ENCODE results near the gene VIPR2.
"Not testable (repeated sequence)": the region's sequence is repeated elsewhere in the genome, so short reads cannot be mapped to it uniquely, and the experiment has no call there.

VIPR2 gene, protein sequence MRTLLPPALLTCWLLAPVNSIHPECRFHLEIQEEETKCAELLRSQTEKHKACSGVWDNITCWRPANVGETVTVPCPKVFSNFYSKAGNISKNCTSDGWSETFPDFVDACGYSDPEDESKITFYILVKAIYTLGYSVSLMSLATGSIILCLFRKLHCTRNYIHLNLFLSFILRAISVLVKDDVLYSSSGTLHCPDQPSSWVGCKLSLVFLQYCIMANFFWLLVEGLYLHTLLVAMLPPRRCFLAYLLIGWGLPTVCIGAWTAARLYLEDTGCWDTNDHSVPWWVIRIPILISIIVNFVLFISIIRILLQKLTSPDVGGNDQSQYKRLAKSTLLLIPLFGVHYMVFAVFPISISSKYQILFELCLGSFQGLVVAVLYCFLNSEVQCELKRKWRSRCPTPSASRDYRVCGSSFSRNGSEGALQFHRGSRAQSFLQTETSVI

DNA sequence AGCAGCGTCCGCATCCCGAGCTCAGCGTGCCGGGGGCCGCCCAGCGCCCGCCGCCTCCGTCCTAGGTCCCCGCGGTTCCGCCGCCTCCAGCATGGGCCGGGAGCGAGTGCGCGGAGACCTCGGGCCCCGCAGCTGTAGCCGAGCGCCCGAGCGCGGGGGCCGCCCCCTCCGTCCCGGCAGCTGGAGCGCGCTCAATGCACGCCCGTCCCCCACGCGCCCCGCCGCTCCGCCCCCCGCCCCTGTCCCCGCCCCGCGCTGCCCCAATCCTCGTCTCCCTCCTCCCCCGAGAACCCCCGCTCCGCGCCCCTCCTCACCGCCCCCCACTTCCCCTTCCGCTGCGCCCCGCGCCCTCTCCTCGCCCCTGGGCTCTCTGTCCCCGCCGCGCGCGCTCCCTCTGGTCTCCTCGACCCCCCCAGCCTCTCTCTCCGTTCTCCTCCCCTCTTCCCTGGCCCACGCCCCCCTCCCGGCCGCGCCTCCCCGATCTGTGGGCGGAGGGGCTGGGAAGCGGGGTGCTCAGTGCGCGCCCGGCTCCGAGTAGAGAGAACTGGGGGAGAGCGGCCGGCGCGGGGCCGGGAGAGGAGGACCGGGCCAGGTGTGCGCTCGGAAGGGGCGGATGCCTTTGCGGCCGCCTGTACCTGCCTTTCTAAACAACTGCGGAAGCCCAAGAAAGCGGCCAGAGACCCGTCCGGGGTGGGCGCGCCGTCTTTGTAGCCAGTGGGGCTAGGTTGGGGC lies at the start of gene VIPR2:
TSS of gene VIPR2 (minus strand) at position 110 of the 732 bp plus-strand sequence. CDS start at position 14, 96 bp downstream.
- DNase-seq = no peak

DNA sequence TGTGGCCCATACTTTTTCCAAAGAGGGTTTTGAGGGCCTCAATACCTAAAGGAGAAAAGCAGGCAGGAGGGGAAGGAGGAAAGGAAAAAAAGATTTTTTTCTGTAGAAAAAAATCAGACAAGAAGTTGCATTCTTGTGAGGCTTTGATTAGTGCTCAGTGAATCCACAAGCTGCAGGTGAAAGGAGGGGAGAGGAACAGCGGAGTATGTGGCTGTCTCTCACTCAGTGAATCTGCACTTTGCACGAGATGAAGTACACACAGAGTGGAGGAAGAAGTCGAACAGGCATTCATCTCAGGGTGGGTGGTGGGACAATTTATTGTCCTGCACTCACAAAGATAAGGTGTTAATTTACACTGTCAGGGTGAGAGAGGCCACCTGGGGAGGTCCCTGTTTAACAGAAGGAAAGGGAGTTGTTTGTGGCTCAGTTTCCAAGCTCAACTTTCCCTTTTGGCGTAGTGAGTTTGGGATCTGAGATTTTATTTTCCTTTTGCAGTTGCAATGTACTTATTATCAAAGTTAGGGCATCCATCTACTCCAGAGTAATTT lies 49.0 kb upstream of the VIPR2 start:
- no peak for DNase-seq

DNA sequence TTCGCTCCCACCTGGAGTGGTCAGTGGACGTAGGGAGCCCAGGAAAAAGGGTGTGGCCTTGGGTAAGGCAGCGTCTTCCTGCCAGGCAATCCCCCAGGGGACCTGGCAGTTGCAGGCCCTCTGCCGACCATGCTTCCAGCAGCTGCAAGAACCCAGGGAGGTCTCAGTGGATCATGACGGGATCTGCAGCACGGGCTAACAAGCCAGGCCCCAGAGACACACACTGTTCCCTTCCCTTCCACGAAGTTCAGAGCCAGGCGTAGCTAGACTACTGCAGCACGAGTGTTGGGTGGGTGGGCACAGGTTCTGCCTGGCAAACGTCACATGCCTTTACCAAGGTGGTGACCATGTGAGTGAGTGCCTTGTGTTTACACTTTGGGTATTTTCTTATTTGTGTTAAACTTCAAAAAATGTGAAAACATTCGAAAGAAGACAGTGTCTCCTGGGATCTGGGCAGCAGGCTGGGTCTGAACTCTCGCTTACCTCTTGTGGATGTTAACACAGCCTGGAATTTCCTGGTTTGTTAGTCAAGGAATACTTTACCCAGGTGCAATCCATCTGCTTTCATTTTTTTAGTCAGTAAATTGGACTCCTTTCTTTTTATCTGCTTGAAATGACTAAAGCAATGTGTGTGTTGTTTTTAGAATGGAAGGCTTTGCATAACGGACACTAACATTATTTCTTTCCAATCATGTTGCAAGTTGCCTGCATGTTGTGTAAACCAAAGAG lies 48.2 kb upstream of the VIPR2 start:
- DNase-seq = no peak

DNA sequence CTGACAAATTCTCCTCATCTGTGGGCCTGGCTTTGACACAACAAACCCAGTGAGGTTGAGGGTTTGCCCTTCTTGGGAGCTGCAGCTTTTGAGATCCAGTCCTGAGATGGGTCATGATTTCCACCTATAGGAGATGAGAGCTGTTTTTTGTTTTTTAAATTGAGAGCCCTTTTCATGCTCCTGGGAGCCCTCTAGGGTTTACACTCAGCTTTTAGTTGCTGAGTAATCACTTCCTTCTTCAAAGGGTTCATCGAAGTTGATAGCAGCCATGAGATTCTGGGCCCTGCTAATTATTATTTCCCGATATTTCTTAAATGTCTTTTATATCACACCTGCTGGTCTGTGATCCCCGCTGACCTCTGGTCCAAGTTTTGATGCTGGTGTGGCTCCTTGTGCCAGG lies 47.3 kb upstream of the VIPR2 start:
- no peak for DNase-seq

DNA sequence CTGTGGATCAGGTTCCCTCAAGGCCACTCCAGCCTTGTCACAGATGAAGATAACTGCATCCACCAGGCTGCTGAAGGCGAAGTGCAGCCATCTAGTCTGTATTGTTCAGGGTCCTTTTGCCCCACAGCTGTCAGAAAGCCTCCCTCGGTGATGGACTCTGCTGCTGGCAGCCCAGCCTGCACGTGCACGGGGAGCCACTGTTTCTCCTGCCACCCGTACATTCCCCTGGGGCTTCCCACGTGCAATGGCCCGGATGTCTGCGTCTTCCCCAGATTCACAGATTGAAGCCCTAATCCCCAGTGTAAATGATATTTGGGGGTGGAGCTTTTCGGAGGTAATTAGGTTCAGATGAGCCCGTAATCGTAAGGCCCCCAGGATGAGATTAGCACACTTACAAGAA lies 46.6 kb upstream of the VIPR2 start:
- no peak for DNase-seq

DNA sequence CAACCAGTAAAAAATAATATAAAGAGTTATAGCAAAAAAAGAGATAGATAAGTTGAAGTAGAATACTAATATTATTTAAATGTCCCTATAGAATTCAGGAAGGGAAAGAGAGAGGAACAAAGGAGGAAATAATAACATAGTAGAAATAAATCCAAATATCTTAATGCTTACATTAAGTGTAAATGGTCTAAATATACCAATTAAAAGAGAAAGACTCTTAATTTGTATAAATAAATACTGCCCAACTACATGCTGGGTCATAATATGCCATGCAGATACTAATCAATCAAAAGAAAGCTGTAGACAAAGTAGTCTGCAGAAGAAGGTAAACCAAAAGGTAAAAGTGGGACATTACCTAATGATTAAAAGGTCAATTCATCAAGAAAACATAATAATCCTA lies 43.3 kb upstream of the VIPR2 start:
- no peak for DNase-seq

DNA sequence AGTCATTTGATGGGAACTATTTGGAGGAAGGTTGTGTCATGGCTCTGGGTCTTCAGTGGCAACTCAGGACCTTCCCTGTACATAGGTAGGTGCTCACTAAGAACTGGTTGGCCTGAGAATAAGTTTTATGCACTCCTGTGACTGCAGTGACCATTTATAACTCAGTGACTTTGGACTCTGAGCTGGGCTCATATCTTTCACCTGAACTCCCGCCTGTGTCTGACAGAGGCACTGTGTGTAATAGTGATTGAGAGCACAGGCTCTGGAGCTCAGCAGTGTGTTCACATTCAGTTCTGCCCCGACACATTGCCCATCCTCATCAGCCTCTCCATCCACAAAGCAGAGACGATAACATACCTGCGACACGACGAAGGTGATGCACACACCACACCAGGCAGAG lies 34.6 kb upstream of the VIPR2 start:
- no peak for DNase-seq

DNA sequence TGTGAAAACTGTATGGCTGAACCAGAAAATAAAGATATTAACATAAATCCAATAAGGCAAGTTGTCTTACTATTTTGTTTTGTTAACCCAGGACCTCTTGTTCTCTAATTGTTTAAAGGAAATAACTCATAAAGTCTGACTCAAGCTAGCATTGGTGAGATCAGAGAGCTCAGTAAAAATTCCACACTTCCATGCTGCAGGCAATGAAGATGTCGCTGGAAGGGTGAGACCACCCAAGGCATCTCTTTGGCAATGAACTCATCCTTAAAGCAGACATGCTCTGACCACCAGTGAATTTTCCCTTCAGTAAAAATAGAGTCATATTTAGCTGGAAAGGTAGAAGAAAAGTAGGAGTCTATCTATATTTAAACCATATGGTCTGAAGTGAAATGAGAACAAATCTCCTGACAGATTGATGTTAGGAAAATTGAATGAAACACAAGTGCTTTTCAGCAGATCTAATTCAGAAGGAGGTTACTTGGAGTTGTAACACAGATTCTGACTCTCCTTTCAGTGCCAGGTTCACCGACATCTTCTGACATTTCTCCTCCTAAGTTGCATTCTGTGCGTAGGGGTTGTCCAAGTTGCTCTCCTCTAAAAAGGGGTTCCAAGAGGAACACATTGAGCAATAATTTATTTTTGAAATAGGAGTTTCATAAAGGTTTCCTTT lies 32.8 kb upstream of the VIPR2 start:
- no peak for DNase-seq

DNA sequence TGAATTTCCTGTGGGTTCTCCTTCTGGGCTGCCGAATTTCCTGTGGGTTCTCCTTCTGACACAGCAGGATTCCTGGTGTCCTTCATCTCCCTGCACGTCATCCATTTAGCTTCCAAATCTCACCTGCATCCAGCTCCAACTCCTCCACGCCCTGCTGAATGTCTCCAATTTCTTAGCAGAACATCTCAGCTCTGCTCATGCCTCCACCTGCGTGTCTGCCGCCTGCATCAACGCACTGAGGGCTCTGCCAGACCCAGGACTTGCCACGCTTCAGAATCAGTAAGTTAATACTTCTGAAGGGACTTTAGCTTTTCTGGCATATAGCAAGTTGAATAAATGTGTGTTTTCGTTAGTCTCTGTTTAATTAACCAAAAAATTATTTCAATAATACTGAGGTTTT lies 31.1 kb upstream of the VIPR2 start:
- DNase-seq = no peak

DNA sequence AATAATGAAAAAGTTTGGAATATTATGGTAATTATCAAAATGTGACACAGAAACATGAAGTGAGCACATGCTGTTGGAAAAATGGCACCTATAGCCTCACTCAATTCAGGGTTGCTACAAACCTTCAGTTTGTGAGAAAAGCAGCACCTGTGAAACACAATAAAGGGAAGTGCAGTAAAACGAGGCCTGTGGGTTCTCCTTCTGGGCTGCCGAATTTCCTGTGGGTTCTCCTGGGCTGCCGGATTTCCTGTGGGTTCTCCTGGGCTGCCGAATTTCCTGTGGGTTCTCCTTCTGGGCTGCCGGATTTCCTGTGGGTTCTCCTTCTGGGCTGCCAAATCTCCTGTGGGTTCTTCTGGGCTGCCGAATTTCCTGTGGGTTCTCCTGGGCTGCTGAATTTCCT lies 30.4 kb upstream of the VIPR2 start:
- DNase-seq = not testable (repeated sequence)

DNA sequence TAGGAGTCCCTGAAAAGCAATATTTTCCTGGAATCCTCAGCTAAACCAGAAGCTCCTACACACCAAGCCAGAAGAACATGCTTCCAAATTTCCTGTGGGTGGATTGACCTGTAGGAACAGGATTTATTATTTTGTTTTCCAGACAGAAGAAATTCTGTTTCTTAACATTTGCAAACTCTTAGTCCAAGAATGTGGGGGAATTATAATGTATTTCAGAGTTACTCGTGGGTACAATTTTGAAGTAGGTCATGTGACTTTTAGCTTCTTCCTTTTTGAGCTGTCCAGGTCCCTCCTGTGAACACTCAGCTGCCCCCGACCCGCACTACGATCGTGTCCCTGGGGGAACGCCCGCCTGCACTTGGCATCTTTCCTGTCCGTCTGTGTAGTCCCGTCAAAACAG lies 27.7 kb upstream of the VIPR2 start:
- DNase-seq = no peak

DNA sequence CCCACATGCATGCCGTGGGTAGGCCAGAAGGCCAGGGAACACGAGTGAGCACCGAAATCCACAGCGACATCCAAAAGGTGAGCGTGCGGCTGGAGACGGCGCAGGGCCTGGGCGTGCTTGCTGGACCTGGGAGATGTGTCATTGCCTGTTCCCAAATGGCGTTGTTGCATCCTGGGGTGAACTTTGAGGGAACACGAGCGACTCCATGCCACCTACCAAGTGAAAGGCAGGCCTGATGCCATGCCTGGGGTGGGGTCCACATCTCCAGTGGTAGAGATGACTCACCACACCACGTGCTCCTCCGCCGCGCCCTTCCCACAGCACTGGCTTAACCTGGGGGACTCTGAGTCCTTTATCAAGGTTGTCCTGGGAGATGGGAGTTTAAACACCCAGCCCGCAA lies 24.7 kb upstream of the VIPR2 start:
- DNase-seq = no peak

DNA sequence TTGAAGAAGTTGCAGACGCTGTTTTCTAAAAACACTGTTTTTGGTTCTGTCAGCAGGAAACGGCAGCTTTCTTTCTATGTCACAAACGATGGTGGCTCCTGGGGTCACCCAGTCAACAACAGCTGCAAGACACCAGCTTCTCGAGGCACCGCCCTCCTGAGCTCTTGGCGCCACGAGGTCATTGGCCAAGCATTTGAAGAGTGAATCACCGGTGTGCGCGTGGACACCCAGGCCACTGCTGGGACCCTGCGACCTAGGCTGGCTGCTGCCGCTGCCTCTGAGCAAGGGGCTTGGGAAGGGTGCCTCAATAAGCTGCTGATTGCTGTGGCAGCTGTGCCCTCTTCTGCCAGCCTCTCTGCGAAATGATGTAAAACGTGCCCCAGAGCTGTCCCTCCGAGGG lies 22.5 kb upstream of the VIPR2 start:
- no peak for DNase-seq

DNA sequence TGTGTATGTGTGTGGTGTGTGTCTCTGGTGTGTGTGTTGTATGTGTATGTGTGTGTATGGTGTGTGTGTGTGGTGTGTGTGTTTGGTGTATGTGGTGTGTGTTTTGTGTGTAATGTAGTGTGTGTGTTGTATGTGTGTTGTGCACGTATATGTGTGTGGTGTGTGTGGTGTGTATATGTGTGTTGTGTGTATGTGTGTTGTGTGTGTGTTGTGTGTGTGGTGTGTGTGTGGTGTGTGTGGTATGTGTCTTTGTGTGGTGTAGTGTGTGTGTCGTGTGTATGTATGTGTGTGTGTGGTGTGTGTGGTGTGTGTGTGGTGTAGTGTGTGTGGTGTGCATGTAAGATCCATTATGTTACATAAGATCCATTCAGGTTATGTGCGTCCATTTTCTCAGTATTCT lies 21.9 kb upstream of the VIPR2 start:
- no peak for DNase-seq

DNA sequence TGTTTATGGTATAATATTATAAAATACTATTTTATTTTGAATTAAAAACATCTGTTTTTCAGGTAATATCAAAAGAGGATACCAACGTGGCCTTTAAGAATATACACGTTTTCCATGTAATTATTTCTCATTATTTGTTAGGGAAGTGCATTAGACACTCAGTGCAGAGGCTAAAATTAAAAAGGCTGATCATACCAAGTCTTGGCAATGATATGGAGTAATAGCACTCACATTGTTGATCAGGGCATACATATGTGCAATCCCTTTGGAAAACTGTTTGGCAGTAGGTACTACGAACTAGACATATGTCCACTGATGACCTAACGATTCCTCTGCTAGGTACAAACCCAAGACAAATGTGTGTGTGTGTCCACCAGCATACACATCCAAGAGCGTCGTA lies 20.7 kb upstream of the VIPR2 start:
- DNase-seq = no peak

DNA sequence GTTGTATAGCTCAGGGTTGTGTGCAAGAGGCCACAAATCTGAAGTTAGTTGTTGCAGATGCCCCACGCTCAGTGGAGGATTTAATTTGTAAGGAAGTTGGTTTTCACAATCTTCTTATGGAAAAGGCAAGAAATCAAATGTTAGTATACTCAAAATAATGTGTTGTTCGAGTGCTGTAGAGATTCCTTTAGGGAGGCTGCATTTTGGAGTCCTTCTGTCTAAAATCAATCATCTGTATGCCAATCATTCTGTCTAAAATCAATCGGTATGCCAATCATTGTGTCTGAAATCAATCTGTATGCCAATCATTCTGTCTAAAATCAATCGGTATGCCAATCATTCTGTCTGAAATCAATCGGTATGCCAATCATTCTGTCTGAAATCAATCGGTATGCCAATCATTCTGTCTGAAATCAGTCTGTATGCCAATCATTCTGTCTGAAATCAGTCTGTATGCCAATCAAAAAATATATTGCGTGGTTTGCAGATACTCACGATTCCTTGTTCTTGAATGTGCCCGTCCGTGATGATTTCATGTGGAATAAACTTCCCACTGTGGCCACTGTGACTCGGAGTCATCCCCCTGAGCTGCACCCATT lies 19.1 kb upstream of the VIPR2 start:
- not testable (repeated sequence) for DNase-seq

DNA sequence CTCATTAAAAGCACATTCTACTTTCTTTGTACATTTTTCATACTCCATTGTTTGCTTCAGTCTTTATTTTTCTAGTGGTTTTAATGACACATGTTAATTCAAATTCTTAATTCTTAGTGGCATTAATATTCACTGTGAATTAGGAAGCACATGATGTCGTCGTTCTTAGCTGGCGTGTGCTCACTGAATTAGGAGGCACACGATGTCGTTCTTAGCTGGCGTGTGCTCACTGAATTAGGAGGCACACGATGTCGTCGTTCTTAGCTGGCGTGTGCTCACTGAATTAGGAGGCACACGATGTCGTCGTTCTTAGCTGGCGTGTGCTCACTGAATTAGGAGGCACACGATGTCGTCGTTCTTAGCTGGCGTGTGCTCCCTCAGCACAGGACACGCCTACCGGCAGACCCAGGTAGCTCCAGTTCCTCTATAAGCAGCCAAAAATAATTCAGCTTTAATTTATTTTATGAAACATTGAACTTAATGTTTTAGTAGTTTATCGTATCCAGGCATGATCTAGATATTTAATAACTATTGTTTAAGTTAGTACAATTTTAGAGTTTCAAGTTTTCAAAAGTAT lies 17.5 kb upstream of the VIPR2 start:
- DNase-seq = not testable (repeated sequence)

DNA sequence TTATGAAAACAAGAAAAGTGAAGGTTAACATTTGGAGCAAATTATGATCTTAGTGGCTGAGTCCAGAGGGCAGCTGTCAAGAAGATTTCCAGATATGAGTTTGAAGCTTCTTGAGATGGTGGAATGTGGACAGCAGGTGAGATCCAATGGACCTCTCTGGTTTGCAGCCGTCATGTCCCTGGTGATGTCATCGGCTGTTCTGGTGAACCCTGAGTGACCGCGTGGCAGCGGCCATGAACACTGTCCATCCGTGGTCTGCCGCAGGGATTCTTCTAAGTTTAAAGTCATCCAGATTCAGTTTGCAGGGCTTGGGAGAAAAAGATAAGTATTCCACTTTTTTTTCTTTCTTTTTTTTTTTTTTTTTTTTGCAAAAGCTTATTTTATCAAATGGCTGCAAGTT lies 15.8 kb upstream of the VIPR2 start:
- no peak for DNase-seq

DNA sequence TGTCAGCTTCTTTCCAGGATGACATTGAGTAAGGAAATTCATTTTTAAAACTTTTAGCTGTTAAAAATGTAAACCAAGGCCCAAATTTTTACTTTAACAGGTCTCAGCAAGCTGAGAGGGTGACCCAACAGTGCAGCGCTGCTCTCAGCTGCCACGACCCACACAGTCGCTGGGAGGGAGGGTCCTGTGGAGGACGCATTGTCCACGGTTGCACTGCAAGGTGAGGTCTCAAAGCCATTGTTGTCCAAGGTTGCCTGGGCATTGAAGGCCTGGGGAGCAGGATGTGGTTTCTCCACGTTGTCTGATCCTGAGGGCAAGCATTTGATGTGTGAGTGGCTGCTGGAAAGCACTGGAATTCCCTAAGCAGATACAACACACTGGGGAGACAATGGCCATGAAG lies 15.1 kb upstream of the VIPR2 start:
- no peak for DNase-seq

DNA sequence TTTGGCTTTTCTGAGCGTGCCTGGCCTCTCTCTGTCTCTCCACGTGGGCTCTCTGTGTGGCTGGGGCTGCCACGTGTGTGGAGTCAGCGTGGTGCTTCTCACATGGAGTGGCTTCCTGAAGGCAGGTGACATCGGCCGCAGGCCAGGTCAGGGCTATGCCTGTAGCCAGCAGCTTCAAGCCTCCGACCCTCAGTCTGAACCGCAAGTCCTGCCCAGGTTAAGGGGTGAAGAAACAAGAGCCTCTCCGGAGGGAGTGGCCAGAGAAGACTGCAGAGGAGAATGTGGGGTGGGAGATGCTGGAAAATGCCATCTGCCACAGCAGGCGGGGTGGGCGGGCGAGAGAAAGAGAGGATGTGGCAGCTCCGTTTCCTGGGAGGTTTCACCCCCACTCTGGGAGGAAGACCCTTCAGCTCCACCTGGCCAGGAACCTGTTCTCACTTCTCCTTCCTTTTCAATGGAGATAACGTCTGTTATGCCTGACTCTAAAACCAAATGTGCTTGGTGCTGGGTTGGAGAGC lies 14.3 kb upstream of the VIPR2 start:
- no peak for DNase-seq

DNA sequence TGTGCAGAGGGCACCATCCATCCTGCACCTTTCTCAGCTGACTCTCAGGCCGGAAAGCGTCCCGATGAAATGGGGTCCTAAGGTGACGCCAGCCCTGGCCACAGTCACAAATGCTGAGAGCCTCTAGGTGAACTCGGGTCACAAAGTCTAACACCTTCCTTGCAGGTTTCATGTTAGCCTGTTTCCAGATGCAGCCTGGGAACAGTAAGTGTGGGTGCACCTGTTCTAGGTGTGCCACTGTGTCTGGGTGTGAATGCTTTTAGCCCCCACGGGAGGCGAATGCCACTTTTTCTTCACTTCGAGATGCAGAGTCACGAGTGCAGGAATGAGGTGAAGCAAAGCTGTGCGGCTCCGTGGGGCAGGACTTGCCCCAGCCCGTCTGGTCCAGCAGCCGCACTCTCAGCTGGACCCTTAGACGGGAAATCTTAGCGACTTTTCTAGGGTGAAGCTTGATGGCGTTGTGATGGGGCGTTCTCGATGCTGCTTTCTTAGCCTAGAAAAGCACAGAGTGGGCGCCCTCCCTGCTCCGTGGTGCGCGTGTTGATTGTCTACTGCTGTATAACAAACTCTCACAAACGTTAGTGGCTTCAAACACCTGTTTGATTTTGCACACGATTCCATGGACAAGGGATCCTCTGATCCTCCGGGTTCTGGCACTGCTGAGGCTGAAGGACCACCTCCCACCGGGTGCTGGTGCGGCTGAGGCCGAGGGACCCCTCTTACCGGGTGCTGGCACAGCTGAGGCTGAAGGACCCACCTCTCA lies 13.6 kb upstream of the VIPR2 start:
- DNase-seq = no peak

Measured in GDM1 (cell line).